Activated T-helper 1 cell treated with anti-CD3 and anti-CD28 coated beads, Interleukin-2, amount 50 U/mL, for 16 hours (primary cell): Measurements from ENCODE around the gene SCYGR5.
"Not testable (repeated sequence)": the region's sequence is repeated elsewhere in the genome, so short reads cannot be mapped to it uniquely, and the experiment has no call there.

ENCODE experiments used
- DNase-seq, 2 donors: peaks; one replicate each; pipeline ENCODE4 v3.0.0-alpha.2; 2020; ENCODE audit warnings: low read depth in 1 of 2, low spot score in 1 of 2

The SCYGR5 gene

DNA sequence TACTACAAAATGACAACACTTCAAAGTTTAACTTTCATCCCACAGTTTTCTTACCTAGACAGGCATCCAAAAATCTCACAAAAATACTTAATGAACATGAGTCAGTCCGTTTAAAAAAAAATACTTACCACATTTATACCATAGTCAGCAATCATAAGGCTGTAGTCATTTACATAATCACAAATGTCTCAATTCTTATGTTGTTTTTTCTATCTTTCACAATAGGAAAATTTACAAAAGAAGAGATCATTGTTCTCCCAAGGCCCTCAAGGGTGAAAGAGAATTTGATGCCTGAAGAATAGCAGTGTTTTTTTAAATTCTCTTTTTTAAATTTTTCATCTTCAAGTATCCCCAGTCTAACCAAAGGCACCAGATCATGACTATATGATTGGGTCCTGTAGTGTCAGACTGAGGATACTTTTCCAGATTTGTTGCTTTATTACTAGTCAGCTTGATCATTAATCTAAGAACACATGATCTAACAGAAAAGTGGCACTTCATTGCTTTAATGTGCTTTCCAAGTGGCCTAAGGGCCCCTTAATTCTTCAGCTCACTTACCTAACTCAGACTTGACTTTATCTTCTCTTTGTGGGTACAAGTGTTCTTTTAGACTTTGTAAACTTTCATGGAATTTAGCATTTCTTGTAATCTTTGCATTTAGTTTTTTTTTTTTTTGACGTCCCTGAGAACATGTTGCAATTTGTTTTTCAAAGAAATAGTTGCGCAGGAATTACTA lies 4.7 kb downstream of the SCYGR5 start:
- DNase-seq: no peak

DNA sequence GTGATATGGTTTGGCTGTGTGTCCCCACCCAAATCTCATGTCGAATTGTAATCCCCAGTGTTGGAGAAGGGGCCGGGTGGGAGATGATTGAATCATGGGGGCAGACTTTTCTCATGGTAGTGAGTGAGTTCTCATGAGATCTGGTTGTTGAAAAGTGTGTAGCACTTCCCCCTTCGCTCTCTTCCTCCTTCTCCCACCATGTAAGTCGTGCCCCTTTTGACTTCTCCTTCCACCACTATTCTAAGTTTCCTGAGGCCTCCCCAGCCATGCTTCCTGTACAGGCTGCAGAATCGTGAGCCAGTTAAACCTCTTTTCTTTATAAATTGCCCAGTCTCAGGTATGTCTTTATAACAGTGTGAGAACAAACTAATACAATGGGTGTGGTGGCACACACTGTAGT lies 7.0 kb downstream of the SCYGR5 start:
- DNase-seq: not testable (repeated sequence)

DNA sequence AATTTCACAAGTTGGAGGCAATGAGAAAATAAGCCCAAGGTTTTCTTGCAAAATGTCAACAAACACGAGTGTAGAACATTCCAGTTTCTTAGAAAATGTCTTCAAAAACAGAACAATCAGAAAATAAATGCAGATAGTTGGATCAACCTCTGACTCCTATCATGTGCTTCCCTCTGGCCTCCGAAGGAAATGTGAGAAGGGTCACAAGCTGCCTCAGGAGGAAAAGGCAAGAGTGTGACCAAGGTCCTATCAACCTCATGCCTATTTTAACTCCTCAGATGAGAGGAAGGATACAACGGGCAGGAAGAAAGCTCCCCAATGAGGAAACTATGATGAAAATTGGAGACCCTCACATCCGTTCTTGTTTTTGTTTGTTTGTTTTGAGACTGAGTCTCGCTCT lies 7.9 kb downstream of the SCYGR5 start:
- no peak for DNase-seq

DNA sequence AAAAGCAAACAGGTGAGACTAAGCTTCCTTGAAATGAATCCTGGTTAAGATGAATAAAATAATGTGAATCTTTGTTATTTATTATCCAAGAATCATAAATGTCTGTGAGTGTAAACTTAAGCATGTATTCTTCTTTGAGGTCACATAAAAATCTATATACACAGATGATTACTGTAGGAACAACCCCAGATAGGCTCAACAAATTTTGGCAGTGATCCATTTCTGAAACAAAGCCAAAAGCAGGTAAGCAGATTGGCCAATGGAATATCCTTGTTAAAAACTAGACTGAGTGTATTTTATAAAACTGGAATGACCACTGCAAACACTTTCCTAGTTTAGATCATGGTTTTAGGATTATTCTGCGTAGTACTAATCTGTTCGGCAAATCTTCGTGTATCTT lies 11.3 kb downstream of the SCYGR5 start:
- DNase-seq: no peak

DNA sequence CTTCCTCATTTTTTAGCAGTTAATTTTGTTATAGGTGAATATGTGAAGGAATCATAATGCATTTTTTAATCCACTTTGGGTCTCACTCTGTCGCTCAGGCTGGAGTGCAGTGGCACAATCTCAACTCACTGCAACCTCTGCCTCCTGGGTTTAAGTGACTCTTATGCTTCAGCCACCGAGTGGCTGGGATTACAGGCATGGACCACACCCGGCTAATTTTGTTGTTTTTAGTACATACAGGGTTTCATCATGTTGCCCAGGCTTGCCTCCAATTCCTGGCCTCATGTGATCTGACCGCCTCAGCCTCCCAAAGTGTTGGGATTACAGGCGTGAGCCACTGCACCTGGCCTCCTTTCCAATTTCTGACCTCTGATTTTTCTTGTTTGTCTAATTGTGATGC lies 17.7 kb downstream of the SCYGR5 start:
- no peak for DNase-seq

DNA sequence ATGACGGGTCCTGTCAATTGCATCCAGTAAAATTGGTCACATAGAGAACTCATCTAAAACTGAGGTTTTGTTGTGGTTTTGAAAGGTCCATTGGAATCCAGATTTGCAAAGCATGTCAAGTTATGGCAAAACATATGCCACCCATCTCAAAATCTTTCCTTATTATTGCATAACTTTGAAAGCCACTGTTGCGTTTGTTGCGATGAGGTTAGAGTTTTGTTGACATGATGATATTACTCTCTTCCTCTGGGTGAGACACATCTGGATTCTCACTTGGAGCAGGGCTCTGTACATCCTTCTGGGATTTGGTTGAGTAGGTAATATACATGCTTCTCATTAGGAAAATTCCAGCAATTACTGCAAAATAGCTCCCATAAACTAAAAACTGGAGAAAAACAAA lies 20.6 kb downstream of the SCYGR5 start:
- DNase-seq: no peak

DNA sequence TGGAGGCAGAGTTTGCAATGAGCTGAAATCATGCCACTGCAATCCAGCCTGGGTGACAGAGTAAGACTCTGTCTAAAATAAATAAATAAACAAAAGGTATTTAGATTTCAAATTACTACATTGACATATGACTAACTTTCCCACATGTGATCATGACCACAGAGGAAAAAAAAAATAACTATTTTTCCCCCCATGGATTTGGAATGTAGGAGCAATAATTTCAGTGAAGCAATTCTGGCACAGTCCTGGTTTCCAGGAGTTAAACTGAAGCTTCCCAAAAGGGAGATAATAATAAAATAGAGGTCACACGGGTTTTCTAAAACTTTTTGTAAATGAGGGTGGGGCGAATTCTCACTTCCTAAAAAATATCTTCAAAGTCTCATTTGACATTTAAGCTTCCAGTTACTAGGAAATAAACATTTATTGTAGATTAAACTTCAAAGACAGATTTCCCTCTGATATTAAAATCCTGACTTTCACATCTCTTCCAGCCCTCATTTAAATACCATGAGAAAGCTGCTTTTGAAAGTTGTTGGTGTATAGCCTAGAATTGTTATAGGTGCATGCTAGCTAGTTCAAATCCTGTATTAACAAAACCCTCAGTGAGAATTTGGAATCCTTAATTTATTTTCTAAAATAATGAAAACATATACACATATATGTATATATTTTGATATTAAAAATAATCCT lies 30.5 kb downstream of the SCYGR5 start:
- no peak for DNase-seq

DNA sequence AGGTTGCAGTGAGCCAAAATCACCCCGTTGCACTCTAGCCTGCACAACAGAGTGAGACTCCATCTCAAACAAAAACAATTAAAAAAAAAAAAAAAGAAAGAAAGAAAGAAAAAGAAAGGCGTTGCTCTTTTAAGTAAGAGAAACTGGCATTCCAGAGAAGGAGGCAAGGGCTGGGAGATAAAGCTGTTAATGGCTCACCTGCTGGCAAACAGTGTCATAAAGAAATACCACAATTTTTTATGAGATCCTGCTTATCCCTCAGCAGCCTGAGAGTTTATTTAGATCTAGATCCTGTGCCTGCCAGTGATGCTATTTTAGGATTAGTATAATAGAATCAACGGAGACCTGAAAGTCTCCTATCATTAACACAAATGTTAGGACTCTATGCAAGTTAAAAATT lies 35.0 kb downstream of the SCYGR5 start:
- DNase-seq: no peak

DNA sequence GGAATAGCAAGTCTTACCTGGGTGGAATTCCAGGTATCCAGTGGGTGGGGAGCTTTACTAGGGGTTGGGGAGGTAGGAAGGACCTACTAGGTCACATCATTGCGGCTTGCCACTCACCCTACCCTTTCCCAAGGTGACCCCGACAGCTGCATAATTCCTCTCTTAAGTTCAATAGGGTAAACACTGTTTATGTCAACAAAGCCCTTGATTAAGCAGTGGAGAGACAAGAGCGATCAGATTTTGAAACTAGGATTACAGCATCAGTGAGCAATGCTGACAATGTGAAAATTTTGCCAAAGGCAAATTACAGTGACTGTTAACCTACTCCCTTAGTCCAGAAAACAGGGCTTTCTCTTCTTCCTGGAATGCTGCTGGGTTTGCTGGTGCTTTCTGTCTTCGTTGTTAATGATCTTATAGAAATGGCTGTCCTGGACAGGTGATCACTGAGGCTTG lies 36.7 kb downstream of the SCYGR5 start:
- no peak for DNase-seq

DNA sequence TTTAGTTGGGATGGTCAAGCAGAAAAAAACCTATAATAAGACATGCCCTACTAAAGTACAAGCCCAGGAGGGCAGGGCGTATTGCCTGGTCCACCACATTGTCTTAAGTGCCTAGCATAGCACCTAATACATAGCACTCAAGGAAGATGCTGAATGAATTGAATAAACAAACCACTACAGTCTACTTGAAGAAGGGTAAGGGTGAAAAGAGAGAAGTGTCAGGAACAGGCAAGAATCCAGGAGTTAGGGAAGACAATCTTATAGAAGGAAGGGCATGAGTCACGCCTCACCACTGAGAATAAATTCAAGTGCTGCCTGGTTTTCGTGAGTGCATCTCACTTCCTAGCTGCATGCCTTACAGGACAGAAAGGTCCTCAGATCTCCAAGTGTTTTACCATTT lies 37.4 kb downstream of the SCYGR5 start:
- no peak for DNase-seq

DNA sequence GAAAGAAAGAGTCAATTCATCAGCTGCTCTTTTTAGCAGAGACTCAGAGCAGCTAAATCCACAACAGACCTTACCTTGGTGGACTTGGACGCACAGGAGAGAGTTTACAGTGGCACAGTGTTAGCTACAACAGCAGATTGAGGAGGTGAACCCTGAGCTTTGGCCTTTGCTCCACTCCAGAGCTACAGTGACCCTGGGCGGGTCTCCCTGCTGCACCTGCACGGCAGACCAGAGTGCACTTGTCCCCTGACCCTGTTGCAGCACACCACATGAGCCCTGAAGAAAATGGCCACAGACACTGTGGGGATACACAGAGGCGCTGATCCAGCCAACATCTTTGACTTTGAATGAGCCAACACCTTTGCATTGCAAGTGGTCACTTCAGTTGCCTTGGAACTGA lies 40.3 kb downstream of the SCYGR5 start:
- no peak for DNase-seq

DNA sequence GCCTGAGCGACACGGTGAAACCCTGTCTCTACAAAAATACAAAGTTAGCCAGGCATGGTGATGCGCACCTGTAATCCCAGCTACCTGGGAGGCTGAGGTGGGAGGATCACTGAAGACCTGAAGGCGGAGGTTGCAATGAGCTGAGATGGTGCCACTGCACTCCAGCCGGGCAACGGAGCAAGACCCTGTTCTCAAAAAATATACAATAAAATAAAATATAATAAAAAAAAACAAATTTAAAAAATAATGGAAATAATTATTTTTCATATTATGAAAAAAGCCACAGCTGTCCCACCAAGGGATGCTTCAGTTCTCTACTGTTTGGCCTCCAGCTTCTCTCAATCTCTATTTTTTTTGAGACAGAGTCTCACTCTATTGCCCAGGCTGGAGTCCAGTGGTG lies 40.8 kb downstream of the SCYGR5 start:
- DNase-seq: no peak

DNA sequence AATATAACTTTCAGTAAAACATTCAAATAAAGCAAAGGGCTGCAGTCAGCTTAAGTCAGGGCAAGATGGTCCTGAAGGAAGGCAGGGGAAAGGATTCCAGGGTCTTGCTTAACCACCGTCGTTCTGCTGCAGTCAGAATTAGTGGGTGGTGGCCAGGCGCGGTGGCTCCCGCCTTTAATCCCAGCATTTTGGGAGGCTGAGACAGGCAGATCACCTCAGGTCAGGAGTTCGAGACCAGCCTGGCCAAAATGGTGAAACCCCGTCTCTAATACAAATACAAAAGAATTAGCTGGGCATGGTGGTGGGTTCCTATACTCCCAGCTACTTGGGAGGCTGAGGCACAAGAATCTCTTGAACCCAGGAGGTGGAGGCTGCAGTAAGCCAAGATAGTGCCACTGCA lies 44.4 kb downstream of the SCYGR5 start:
- no peak for DNase-seq

DNA sequence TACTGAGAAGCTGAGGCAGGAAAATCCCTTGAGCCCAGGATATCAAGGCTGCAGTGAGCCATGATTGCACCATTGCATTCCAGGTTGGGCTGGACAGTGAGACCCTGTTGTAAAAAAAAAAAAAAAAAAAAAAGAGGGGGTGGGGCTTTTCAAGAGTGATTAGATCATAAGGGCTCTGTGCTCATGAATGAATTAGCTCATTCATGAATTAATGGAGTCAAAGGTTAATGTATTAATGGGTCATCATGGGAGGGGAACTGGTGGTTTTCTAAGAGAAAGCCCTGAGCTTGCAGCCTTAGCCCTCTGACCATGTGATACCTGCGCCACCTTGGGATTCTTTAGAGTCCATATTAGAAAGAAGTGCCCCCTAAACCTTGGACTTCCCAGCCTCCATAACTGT lies 46.7 kb downstream of the SCYGR5 start:
- no peak for DNase-seq

DNA sequence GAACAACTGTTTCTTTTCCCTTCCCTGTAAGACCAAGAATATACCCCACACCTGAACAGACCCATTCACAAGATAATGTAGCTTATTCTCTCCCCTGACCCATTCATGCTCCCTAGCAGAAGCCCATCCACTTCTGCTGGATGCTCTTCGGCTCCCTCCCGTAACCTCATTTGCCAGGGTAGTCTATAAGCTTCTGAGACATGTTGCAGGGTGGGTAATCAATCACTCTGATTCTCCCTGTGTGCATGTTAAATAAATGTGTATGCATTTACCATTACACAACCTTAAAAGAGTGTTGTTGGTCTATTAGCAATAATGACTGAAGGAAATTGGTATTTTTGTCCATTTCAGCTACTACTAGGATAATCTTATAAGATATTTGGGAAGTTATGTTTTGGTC lies 49.9 kb downstream of the SCYGR5 start:
- DNase-seq: no peak
